ENCODE data around the gene RNF17.
"Not testable (repeated sequence)": the region's sequence is repeated elsewhere in the genome, so short reads cannot be mapped to it uniquely, and the experiment has no call there.

The RNF17 gene

GRCh38 chr13:24834902-24835510, 71.0 kb downstream of the RNF17 start:
- TF ChIP-seq, protein P1, sequence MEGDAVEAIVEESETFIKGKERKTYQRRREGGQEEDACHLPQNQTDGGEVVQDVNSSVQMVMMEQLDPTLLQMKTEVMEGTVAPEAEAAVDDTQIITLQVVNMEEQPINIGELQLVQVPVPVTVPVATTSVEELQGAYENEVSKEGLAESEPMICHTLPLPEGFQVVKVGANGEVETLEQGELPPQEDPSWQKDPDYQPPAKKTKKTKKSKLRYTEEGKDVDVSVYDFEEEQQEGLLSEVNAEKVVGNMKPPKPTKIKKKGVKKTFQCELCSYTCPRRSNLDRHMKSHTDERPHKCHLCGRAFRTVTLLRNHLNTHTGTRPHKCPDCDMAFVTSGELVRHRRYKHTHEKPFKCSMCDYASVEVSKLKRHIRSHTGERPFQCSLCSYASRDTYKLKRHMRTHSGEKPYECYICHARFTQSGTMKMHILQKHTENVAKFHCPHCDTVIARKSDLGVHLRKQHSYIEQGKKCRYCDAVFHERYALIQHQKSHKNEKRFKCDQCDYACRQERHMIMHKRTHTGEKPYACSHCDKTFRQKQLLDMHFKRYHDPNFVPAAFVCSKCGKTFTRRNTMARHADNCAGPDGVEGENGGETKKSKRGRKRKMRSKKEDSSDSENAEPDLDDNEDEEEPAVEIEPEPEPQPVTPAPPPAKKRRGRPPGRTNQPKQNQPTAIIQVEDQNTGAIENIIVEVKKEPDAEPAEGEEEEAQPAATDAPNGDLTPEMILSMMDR (IDR thresholded peaks at IDR 0.05), result no peak
- no peak for TF ChIP-seq ZFX (IDR thresholded peaks at IDR 0.05; ENCODE audit: borderline replicate concordance)

DNA sequence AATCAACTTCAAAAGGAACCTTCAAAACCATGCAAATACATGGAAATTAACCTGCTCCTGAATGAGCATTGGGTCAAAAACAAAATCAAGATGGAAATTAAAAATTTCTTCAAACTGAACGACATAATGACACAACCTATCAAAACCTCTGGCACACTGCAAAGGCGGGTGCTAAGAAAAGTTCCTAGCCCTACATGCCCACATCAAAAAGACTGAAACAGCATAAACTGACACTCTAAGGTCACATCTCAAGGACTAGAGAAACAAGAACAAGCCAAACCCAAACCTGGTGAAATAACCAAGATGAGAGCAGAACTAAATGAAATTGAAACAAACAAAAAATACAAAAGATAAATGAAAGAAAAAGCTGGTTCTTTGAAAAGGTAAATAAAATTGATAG, 73.6 kb downstream of the RNF17 start:
- H3K27ac ChIP-seq, result not testable (repeated sequence)

More at GRCh38 chr13:24834902-24835510, 71.0 kb downstream of the RNF17 start:
- no peak overlapping the region for H3K27ac ChIP-seq

DNA sequence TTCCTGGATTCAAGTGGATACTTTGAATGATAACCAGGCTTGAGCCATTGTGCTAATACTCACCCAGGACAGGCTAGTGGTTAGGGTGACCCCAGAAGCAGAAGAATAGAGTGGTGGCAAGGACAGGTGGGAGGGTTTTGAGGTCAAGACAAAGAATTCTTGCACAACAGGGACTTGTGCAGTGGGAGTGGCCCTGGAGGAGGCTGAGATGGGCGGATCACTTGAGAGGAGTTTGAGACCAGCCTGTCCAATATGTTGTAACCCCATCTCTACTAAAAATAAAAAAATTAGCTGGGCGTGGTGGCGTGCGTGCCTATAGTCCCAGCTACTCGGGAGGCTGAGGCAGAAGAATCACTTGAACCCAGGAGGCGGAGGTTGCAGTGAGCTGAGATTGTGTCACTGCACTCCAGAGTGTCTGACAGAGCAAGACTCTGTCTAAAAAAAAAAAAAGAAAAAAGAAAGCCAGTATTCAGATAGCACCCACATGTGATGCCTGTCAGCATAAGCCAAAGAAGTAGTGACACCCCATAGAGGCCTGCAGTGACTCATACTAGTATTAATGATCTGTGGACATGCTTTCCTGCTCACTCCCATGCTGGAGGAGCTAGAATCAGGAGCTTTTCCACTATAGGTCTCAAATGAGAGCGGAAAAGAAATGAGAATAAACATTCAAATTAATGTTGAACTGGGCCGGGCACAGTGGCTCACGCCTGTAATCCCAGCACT, 78.7 kb downstream of the RNF17 start:
- TF ChIP-seq ZFX (IDR thresholded peaks at IDR 0.05; ENCODE audit: borderline replicate concordance), result no peak
- TF ChIP-seq, protein P1 (IDR thresholded peaks at IDR 0.05), result no peak
- no peak overlapping the region for H3K27ac ChIP-seq

- no peak for TF ChIP-seq ZFX (IDR thresholded peaks at IDR 0.05; ENCODE audit: borderline replicate concordance)
- TF ChIP-seq, protein P1 (IDR thresholded peaks at IDR 0.05), result no peak
- no peak overlapping the region for H3K27ac ChIP-seq
These were observed 87.6 kb downstream of the RNF17 start for GRCh38 chr13:24851546-24851945.

DNA sequence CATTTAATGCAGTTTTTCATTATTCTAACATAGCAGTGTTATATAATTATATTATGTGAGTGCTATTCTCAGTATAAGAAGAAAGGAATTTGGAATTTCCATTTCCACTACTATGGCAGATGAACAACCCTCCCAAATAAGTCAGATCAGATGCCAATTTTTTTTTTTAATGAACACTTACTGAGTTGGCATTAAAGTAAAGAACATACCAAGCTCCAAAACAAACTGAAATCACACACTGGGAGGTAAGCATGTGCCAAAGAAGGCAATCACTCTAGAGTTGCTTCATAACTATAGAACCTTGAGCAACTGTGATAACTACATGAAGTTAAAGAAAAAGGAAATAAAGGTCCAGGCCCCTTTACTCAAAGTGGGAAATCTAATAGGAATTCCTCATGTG, 90.3 kb downstream of the RNF17 start:
- no peak overlapping the region for H3K27ac ChIP-seq
- TF ChIP-seq, protein P1 (IDR thresholded peaks at IDR 0.05), result no peak
- no peak for TF ChIP-seq ZFX (IDR thresholded peaks at IDR 0.05; ENCODE audit: borderline replicate concordance)

GRCh38 chr13:24858953-24859352, 95.0 kb downstream of the RNF17 start:
- TF ChIP-seq, protein P1 (IDR thresholded peaks at IDR 0.05), result no peak
- TF ChIP-seq ZFX (IDR thresholded peaks at IDR 0.05; ENCODE audit: borderline replicate concordance), result no peak

DNA sequence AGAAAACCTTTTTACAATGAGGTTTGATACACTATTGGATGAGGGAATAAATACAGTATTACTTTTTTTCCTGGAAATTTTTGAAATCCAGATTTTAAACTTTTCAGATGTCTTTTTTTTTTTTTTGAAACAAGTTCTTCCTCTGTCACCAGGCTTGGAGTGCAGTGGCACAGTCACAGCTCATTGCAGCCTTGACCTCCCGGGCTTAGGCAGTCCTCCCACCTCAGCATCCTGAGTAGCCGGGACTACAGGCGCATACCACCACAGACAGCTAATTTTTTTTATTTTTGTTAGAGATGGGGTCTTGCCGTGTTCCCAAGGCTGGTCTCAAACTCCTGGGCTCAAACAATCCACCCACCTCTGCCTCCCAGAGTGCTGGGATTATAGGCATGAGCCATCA, 96.8 kb downstream of the RNF17 start:
- H3K27ac ChIP-seq, result no peak overlapping the region
- TF ChIP-seq, protein P1 (IDR thresholded peaks at IDR 0.05), result no peak
- no peak for TF ChIP-seq ZFX (IDR thresholded peaks at IDR 0.05; ENCODE audit: borderline replicate concordance)

More at GRCh38 chr13:24858953-24859352, 95.0 kb downstream of the RNF17 start:
- H3K27ac ChIP-seq, result no peak overlapping the region
